Measurements from ENCODE around the gene MLN.
"Not testable (repeated sequence)": the region's sequence is repeated elsewhere in the genome, so short reads cannot be mapped to it uniquely, and the experiment has no call there.

MLN gene

GRCh38 chr6:33836806-33837469 lies 33.1 kb upstream of the MLN start:
- 100% methylated on average over 3 of the region's 3 CpGs for WGBS (ENCODE audit: insufficient coverage)
- POLR2A ChIA-PET: no interaction called here
- Histone ChIP-seq H3K9me3 (ENCODE audit: control extremely low read depth in 1 of 5, control insufficient read depth in 4 of 5, insufficient read depth in 2 of 5, low read depth in 1 of 5, low read length in 4 of 5) (peaks cover 0 to 3% (median 0%) of the 10 kb centered on the region in 5 experiments), H3K27ac (ENCODE audit: insufficient read depth in 1 of 2, low read depth in 1 of 2, low read length in 2 of 2, poor library complexity in 1 of 2, severe bottlenecking in 2 of 2) (no peak overlapping the region), H3K27me3 (replicated peaks in 2 of 5; ENCODE audit: control insufficient read depth in 4 of 5, insufficient read depth in 5 of 5, low read length in 4 of 5) (no peaks in the 10 kb centered on the region), H3K4me1 (ENCODE audit: control extremely low read depth in 1 of 4, control insufficient read depth in 4 of 4, insufficient read depth in 4 of 4, low read length in 3 of 4) (peaks cover 7 to 32% (median 30%) of the 10 kb centered on the region in 4 experiments), H3K36me3 (ENCODE audit: control insufficient read depth in 4 of 4, insufficient read depth in 4 of 4, low read length in 3 of 4) (no peaks in the 10 kb centered on the region), H3K4me3 (ENCODE audit: control insufficient read depth in 1 of 7, extremely low read depth in 1 of 7, insufficient read depth in 4 of 7, low read depth in 2 of 7, low read length in 6 of 7) (no peak overlapping the region)
- DNase-seq: no peak
- CTCF ChIA-PET: interaction anchor here (1.0 to 2.6 kb wide), 4 partner anchors 13 to 66 kb away, joined by 3 to 6 read pairs (median 4); no protein-coding TSS in a partner anchor

DNA sequence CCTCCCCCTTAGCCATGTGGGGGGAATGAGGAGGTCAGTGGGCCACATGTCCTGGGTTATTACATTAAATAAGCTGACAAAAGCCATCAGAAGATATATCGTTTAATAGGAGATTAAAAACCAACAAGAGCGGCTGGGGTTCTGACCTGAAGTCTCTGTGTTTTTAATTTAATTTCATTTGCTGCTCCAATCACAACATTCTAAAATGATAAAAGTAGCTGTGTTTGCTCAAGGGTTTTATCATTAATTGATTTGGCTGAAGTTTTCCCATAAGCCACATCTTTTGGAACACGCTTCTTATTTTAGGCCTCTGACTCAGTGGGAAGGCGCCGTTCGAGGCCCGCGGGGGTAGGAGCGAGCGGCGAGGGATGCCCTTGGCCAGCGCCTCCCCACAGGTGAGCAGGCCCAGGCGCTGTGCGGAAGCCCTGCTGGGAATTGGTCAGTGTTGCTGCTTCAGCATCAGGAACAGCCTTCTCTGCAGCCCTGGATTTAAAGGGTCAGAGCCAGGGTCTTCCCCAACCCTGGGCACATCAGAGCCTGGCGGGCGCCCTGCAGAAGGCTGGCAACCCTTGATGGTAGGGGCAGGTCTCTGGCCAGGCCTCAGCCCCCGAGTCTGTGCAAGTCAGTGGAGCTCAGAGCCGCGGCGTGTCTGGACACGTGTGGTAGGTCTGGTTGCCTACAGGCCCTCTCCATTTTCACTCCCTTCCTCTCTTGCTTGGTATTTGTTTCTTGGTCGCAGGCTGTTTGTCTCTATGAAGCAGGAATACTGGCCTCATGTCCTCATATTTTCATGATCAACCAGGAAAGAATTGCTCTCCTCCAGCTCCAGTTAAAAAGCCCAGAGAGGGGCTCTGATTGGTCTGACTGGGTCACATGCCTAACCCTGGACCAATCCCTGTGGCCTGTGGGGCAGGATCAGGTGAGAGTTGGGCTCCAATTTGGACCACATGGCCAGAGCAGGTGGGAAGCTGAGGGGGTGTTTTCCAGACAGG lies 30.9 kb upstream of the MLN start:
- WGBS (ENCODE audit: insufficient coverage): 96% methylated on average over 20 of the region's 22 CpGs
- ChIA-PET CTCF (interaction anchor here (2.6 kb wide), 1 partner anchor 11 kb away, joined by 6 read pairs; no protein-coding TSS in a partner anchor), POLR2A (no interaction called here)
- peaks cover 0 to 7% (median 0%) of the 10 kb centered on the region in 5 experiments for H3K27me3 ChIP-seq (replicated peaks in 2 of 5; ENCODE audit: control insufficient read depth in 4 of 5, insufficient read depth in 5 of 5, low read length in 4 of 5)
- DNase-seq: no peak
- peaks cover under 1 to 15% (median 13%) of the 10 kb centered on the region in 4 experiments for H3K4me1 ChIP-seq (ENCODE audit: control extremely low read depth in 1 of 4, control insufficient read depth in 4 of 4, insufficient read depth in 4 of 4, low read length in 3 of 4)
- no peak overlapping the region for H3K4me3 ChIP-seq (ENCODE audit: control insufficient read depth in 1 of 7, extremely low read depth in 1 of 7, insufficient read depth in 4 of 7, low read depth in 2 of 7, low read length in 6 of 7)
- H3K36me3 ChIP-seq (ENCODE audit: control insufficient read depth in 4 of 4, insufficient read depth in 4 of 4, low read length in 3 of 4): no peaks in the 10 kb centered on the region
- H3K27ac ChIP-seq (ENCODE audit: insufficient read depth in 1 of 2, low read depth in 1 of 2, low read length in 2 of 2, poor library complexity in 1 of 2, severe bottlenecking in 2 of 2): no peak overlapping the region
- H3K9me3 ChIP-seq (ENCODE audit: control extremely low read depth in 1 of 5, control insufficient read depth in 4 of 5, insufficient read depth in 2 of 5, low read depth in 1 of 5, low read length in 4 of 5): peaks cover 0 to 3% (median 0%) of the 10 kb centered on the region in 5 experiments

- POLR2A ChIA-PET: no interaction called here
- Histone ChIP-seq H3K36me3 (ENCODE audit: control insufficient read depth in 4 of 4, insufficient read depth in 4 of 4, low read length in 3 of 4) (no peaks in the 10 kb centered on the region), H3K4me3 (ENCODE audit: control insufficient read depth in 1 of 7, extremely low read depth in 1 of 7, insufficient read depth in 4 of 7, low read depth in 2 of 7, low read length in 6 of 7) (no peak overlapping the region), H3K27me3 (replicated peaks in 2 of 5; ENCODE audit: control insufficient read depth in 4 of 5, insufficient read depth in 5 of 5, low read length in 4 of 5) (peaks cover 0 to 7% (median 0%) of the 10 kb centered on the region in 5 experiments), H3K9me3 (ENCODE audit: control extremely low read depth in 1 of 5, control insufficient read depth in 4 of 5, insufficient read depth in 2 of 5, low read depth in 1 of 5, low read length in 4 of 5) (peaks cover 0 to 3% (median 0%) of the 10 kb centered on the region in 5 experiments), H3K4me1 (ENCODE audit: control extremely low read depth in 1 of 4, control insufficient read depth in 4 of 4, insufficient read depth in 4 of 4, low read length in 3 of 4) (peaks cover 0 to 4% (median 2%) of the 10 kb centered on the region in 4 experiments), H3K27ac (ENCODE audit: insufficient read depth in 1 of 2, low read depth in 1 of 2, low read length in 2 of 2, poor library complexity in 1 of 2, severe bottlenecking in 2 of 2) (no peak overlapping the region)
- no peak for DNase-seq
- WGBS (ENCODE audit: insufficient coverage): 98% methylated on average over 5 of the region's 6 CpGs
- CTCF ChIA-PET: no interaction called here
These were observed 29.8 kb upstream of the MLN start for GRCh38 chr6:33833599-33833998.

DNA sequence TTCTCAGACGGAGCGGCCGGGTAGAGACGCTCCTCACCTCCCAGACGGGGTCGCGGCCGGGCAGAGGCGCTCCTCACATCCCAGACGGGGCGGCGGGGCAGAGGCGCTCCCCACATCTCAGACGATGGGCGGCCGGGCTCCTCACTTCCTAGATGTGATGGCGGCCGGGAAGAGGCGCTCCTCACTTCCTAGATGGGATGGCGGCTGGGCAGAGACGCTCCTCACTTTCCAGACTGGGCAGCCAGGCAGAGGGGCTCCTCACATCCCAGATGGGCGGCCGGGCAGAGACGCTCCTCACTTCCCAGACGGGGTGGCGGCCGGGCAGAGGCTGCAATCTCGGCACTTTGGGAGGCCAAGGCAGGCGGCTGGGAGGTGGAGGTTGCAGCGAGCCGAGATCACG lies 29.0 kb upstream of the MLN start:
- H3K27me3 ChIP-seq (replicated peaks in 2 of 5; ENCODE audit: control insufficient read depth in 4 of 5, insufficient read depth in 5 of 5, low read length in 4 of 5): peaks cover 0 to 11% (median 0%) of the 10 kb centered on the region in 5 experiments
- H3K4me1 ChIP-seq (ENCODE audit: control extremely low read depth in 1 of 4, control insufficient read depth in 4 of 4, insufficient read depth in 4 of 4, low read length in 3 of 4); DNase-seq; H3K27ac ChIP-seq (ENCODE audit: insufficient read depth in 1 of 2, low read depth in 1 of 2, low read length in 2 of 2, poor library complexity in 1 of 2, severe bottlenecking in 2 of 2); H3K36me3 ChIP-seq (ENCODE audit: control insufficient read depth in 4 of 4, insufficient read depth in 4 of 4, low read length in 3 of 4); CTCF ChIA-PET; POLR2A ChIA-PET; H3K4me3 ChIP-seq (ENCODE audit: control insufficient read depth in 1 of 7, extremely low read depth in 1 of 7, insufficient read depth in 4 of 7, low read depth in 2 of 7, low read length in 6 of 7); H3K9me3 ChIP-seq (ENCODE audit: control extremely low read depth in 1 of 5, control insufficient read depth in 4 of 5, insufficient read depth in 2 of 5, low read depth in 1 of 5, low read length in 4 of 5): not testable (repeated sequence)
- WGBS (ENCODE audit: insufficient coverage): 97% methylated on average over 13 of the region's 32 CpGs

DNA sequence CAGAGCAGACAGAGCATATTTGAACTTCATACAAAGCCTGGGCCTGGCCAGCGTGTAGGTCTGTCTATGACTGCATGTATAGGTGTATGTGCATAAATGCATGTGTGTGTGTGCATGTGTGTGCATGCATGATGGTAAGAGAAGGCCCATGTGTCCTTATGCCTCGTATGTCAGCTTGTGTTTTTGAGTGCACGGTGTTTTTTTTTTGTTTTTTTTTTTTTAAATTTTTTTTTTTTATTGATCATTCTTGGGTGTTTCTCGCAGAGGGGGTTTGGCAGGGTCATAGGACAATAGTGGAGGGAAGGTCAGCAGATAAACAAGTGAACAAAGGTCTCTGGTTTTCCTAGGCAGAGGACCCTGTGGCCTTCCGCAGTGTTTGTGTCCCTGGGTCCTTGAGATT lies 27.9 kb upstream of the MLN start:
- H3K4me3 ChIP-seq (ENCODE audit: control insufficient read depth in 1 of 7, extremely low read depth in 1 of 7, insufficient read depth in 4 of 7, low read depth in 2 of 7, low read length in 6 of 7); DNase-seq; POLR2A ChIA-PET; H3K36me3 ChIP-seq (ENCODE audit: control insufficient read depth in 4 of 4, insufficient read depth in 4 of 4, low read length in 3 of 4); H3K4me1 ChIP-seq (ENCODE audit: control extremely low read depth in 1 of 4, control insufficient read depth in 4 of 4, insufficient read depth in 4 of 4, low read length in 3 of 4); H3K9me3 ChIP-seq (ENCODE audit: control extremely low read depth in 1 of 5, control insufficient read depth in 4 of 5, insufficient read depth in 2 of 5, low read depth in 1 of 5, low read length in 4 of 5); H3K27ac ChIP-seq (ENCODE audit: insufficient read depth in 1 of 2, low read depth in 1 of 2, low read length in 2 of 2, poor library complexity in 1 of 2, severe bottlenecking in 2 of 2): not testable (repeated sequence)
- whole genome bisulfite sequencing (ENCODE audit: insufficient coverage): 100% methylated on average over 1 of the region's 5 CpGs
- CTCF ChIA-PET: interaction anchor here (0.6 kb wide), 1 partner anchor 61 kb away, joined by 3 read pairs; no protein-coding TSS in a partner anchor
- peaks cover 0 to 15% (median 0%) of the 10 kb centered on the region in 5 experiments for H3K27me3 ChIP-seq (replicated peaks in 2 of 5; ENCODE audit: control insufficient read depth in 4 of 5, insufficient read depth in 5 of 5, low read length in 4 of 5)

DNA sequence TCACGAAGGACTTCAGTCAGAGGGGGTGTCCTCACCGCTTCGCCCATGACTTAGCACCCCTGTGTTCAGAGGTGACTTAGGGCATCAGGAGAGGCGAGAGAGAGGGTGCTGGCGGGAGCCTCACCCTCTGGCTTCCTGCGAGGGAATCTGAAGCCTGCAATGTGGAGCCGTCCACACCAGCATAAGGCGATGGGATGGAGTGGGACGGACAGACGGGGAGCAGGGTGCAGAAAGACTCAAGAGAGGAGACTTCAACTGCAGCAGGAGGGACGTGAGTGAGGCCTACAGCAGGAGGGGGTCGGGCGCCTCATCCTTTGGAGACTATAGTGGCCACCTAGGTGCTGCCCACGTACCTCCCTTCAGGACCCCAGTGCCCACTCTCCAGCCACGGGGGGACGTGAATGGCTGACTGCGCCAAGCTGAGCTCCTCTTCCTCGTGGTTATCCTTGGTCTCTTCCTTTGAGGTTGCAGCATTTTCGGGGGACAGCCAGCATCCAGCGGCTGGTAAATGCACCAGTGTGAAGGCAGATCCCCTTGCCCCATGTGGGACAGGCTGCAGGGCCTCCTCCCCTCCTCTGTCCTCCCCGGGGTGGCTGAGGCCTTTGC lies 26.9 kb upstream of the MLN start:
- Histone ChIP-seq H3K9me3 (ENCODE audit: control extremely low read depth in 1 of 5, control insufficient read depth in 4 of 5, insufficient read depth in 2 of 5, low read depth in 1 of 5, low read length in 4 of 5) (no peaks in the 10 kb centered on the region), H3K4me3 (ENCODE audit: control insufficient read depth in 1 of 7, extremely low read depth in 1 of 7, insufficient read depth in 4 of 7, low read depth in 2 of 7, low read length in 6 of 7) (no peak overlapping the region), H3K27ac (ENCODE audit: insufficient read depth in 1 of 2, low read depth in 1 of 2, low read length in 2 of 2, poor library complexity in 1 of 2, severe bottlenecking in 2 of 2) (no peak overlapping the region), H3K27me3 (replicated peaks in 2 of 5; ENCODE audit: control insufficient read depth in 4 of 5, insufficient read depth in 5 of 5, low read length in 4 of 5) (peaks cover 0 to 15% (median 0%) of the 10 kb centered on the region in 5 experiments), H3K36me3 (ENCODE audit: control insufficient read depth in 4 of 4, insufficient read depth in 4 of 4, low read length in 3 of 4) (no peaks in the 10 kb centered on the region), H3K4me1 (ENCODE audit: control extremely low read depth in 1 of 4, control insufficient read depth in 4 of 4, insufficient read depth in 4 of 4, low read length in 3 of 4) (no peaks in the 10 kb centered on the region)
- CTCF ChIA-PET: no interaction called here
- POLR2A ChIA-PET: no interaction called here
- DNase-seq: no peak
- 87% methylated on average over 16 of the region's 21 CpGs for WGBS (ENCODE audit: insufficient coverage)
